ENCODE results near the gene UBE2L5. TPM values are rescaled to one million over a fixed set of nuclear protein-coding genes. Genes with fewer than 3 reads are reported as not detected.

The UBE2L5 gene
- total and polyA plus RNA-seq, 2 of the 13 experiments (the other 11 are each of a cell fraction or from before 2014, with no cell fraction given) = 0.13 TPM; not detected in 1

DNA sequence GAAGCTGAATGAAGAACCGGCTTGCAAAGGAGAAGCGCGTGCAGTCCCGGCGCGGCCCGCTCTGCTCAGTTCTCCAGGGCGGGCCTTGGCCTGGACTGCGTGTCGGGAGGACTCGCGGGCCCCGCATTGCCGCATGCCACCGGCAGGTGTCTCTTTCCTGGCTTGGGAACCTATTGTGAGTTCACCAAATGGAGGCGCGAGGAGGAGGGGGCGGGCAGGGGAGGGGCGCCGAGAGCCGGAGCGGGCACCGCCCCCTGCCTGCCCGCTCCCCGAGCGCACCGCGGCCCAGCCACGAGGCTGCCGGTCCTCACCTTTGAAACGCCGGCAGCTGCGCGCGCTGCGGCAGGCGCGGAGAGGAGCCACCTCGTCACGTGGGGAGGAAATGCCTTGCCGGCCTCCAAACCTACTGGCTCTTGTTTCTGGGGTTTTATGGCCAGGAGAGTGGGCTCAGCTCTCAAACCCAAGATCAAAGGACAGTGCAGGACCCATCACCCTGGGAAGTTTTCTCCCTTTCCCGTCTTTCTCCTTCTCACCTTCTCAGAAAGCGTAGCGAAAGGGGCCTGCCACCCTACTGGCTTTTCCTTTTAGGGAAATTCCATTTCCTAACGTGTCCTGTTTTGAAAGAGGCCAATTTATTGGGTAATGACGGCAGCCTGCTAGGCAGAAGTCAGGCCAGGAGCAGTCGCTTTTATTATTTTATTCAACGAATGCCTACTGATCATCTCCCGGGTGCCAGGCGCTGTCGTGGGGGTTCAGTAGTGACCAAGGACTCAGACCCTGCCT is 13.8 kb upstream of the UBE2L5 start:
- DNase-seq (ENCODE audit: low spot score) (peak; percentile 86), FAIRE-seq (peak; percentile 32), ATAC-seq (peak; percentile 97)
- Histone ChIP-seq H4K20me1 (ENCODE audit: insufficient read depth, low read length) (no peaks in the 10 kb centered on the region), H3K4me3 (replicated peaks in 1 of 3; ENCODE audit: insufficient read depth in 1 of 3, low read depth in 2 of 3, low read length in 3 of 3) (peak overlapping the region in 2 of 3 experiments; percentile 34 to 61; a peak in 2 of 6 replicates), H3K79me2 (ENCODE audit: insufficient read depth, low read length) (no peaks in the 10 kb centered on the region), H3K27ac (ENCODE audit: extremely low read length, insufficient read depth, low read length) (no peak overlapping the region), H3K4me1 (ENCODE audit: insufficient read depth, low read length) (peaks cover 36% of the 10 kb centered on the region), H3K36me3 (replicated peaks in 1 of 2; ENCODE audit: control insufficient read depth in 1 of 2, insufficient read depth in 2 of 2, low read length in 2 of 2) (no peaks in the 10 kb centered on the region), H2AFZ (ENCODE audit: low read length) (peak overlapping the region; percentile 71), H3K4me2 (ENCODE audit: low read depth, low read length) (peak overlapping the region; percentile 82), H3K27me3 (ENCODE audit: control insufficient read depth in 1 of 2, insufficient read depth in 2 of 2, low read length in 2 of 2) (peaks cover 1 to 26% of the 10 kb centered on the region in 2 experiments; a peak in 3 of 5 replicates), H3K9ac (ENCODE audit: insufficient read depth, low read depth, low read length) (peak overlapping the region; percentile 36; the same call in 1 of the 2 replicates), H3K9me3 (ENCODE audit: low read length) (no peaks in the 10 kb centered on the region)
- BruUV-seq (replicated peaks) = no TSS peak
- 68% methylated on average over 12 of the region's 51 CpGs for WGBS (ENCODE audit: low lambda C conversion rate)
- POLR2A ChIA-PET = interaction anchor here (0.9 to 1.9 kb wide), 4 partner anchors 11 to 263 kb away, joined by 3 to 16 read pairs (median 4); partner anchors contain the start of gene USPL1
- intact Hi-C loops (cut with micrococcal nuclease; ENCODE audit: unreplicated experiment) (loop anchor here (1.0 to 5.0 kb wide), 4 partner anchors 13 to 276 kb away; no protein-coding TSS in a partner anchor), in situ Hi-C loops (cut with HindIII; ENCODE audit: extremely low pct_ligation_motif_present, low pct_unique_long_range_greater_than_20kb) (no loop called here)
- CTCF ChIA-PET (ENCODE audit: low intra/inter-chr PET ratio, low total read pairs) = interaction anchor here (1.3 to 1.6 kb wide), 2 partner anchors 13 to 53 kb away, joined by 4 to 5 read pairs; no protein-coding TSS in a partner anchor
- TF ChIP-seq ZNF766 (CRISPR knock-in tag; IDR thresholded peaks at IDR 0.05; ENCODE audit: borderline replicate concordance) = peak; percentile 82; the same call in 1 of the 2 replicates
- TF ChIP-seq, protein P1, sequence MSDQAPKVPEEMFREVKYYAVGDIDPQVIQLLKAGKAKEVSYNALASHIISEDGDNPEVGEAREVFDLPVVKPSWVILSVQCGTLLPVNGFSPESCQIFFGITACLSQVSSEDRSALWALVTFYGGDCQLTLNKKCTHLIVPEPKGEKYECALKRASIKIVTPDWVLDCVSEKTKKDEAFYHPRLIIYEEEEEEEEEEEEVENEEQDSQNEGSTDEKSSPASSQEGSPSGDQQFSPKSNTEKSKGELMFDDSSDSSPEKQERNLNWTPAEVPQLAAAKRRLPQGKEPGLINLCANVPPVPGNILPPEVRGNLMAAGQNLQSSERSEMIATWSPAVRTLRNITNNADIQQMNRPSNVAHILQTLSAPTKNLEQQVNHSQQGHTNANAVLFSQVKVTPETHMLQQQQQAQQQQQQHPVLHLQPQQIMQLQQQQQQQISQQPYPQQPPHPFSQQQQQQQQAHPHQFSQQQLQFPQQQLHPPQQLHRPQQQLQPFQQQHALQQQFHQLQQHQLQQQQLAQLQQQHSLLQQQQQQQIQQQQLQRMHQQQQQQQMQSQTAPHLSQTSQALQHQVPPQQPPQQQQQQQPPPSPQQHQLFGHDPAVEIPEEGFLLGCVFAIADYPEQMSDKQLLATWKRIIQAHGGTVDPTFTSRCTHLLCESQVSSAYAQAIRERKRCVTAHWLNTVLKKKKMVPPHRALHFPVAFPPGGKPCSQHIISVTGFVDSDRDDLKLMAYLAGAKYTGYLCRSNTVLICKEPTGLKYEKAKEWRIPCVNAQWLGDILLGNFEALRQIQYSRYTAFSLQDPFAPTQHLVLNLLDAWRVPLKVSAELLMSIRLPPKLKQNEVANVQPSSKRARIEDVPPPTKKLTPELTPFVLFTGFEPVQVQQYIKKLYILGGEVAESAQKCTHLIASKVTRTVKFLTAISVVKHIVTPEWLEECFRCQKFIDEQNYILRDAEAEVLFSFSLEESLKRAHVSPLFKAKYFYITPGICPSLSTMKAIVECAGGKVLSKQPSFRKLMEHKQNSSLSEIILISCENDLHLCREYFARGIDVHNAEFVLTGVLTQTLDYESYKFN (CRISPR knock-in tag; conservative IDR thresholded peaks at IDR 0.05) = peak; percentile 36
- TF ChIP-seq, protein P2, sequence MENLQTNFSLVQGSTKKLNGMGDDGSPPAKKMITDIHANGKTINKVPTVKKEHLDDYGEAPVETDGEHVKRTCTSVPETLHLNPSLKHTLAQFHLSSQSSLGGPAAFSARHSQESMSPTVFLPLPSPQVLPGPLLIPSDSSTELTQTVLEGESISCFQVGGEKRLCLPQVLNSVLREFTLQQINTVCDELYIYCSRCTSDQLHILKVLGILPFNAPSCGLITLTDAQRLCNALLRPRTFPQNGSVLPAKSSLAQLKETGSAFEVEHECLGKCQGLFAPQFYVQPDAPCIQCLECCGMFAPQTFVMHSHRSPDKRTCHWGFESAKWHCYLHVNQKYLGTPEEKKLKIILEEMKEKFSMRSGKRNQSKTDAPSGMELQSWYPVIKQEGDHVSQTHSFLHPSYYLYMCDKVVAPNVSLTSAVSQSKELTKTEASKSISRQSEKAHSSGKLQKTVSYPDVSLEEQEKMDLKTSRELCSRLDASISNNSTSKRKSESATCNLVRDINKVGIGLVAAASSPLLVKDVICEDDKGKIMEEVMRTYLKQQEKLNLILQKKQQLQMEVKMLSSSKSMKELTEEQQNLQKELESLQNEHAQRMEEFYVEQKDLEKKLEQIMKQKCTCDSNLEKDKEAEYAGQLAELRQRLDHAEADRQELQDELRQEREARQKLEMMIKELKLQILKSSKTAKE (CRISPR knock-in tag; IDR thresholded peaks at IDR 0.05; ENCODE audit: borderline replicate concordance) = no peak
- peak; percentile 53 for TF ChIP-seq STAG1 (CRISPR knock-in tag; IDR thresholded peaks at IDR 0.05)
- peak; percentile 61; the same call in 1 of the 2 replicates for TF ChIP-seq ZNF891 (CRISPR knock-in tag; IDR thresholded peaks at IDR 0.05)
- TF ChIP-seq, protein P3, sequence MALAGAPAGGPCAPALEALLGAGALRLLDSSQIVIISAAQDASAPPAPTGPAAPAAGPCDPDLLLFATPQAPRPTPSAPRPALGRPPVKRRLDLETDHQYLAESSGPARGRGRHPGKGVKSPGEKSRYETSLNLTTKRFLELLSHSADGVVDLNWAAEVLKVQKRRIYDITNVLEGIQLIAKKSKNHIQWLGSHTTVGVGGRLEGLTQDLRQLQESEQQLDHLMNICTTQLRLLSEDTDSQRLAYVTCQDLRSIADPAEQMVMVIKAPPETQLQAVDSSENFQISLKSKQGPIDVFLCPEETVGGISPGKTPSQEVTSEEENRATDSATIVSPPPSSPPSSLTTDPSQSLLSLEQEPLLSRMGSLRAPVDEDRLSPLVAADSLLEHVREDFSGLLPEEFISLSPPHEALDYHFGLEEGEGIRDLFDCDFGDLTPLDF (CRISPR knock-in tag; IDR thresholded peaks at IDR 0.05) = peak; percentile 72
- no peak for TF ChIP-seq RELA (CRISPR knock-in tag; IDR thresholded peaks at IDR 0.05)
- TF ChIP-seq YY1 (IDR thresholded peaks at IDR 0.05; ENCODE audit: insufficient read depth, insufficient replicate concordance, low read depth, low read length) = peak; percentile 28
- peak; percentile 49; the same call in 1 of the 2 replicates for TF ChIP-seq POGZ (CRISPR knock-in tag; IDR thresholded peaks at IDR 0.05)
- TF ChIP-seq, protein P4, sequence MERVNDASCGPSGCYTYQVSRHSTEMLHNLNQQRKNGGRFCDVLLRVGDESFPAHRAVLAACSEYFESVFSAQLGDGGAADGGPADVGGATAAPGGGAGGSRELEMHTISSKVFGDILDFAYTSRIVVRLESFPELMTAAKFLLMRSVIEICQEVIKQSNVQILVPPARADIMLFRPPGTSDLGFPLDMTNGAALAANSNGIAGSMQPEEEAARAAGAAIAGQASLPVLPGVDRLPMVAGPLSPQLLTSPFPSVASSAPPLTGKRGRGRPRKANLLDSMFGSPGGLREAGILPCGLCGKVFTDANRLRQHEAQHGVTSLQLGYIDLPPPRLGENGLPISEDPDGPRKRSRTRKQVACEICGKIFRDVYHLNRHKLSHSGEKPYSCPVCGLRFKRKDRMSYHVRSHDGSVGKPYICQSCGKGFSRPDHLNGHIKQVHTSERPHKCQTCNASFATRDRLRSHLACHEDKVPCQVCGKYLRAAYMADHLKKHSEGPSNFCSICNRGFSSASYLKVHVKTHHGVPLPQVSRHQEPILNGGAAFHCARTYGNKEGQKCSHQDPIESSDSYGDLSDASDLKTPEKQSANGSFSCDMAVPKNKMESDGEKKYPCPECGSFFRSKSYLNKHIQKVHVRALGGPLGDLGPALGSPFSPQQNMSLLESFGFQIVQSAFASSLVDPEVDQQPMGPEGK (CRISPR knock-in tag; IDR thresholded peaks at IDR 0.05) = peak; percentile 50; the same call in 1 of the 2 replicates
- TF ChIP-seq LCORL (IDR thresholded peaks at IDR 0.05) = no peak
- peak; percentile 63 for TF ChIP-seq LCORL (CRISPR knock-in tag; IDR thresholded peaks at IDR 0.05)
- no peak for TF ChIP-seq NR2F1 (CRISPR knock-in tag; IDR thresholded peaks at IDR 0.05)

All from HepG2 (cell line).